Measurements from ENCODE around the gene CIAPIN1. TPM values are rescaled to one million over a fixed set of nuclear protein-coding genes. Genes with fewer than 3 reads are reported as not detected.

The CIAPIN1 gene
- total RNA-seq, 1 experiment from 2014 or later = 98.3 TPM

- Mint-ChIP-seq H3K27me3 (ENCODE audit: insufficient read depth, unreplicated experiment) (no peaks in the 10 kb centered on the region), H3K27ac (ENCODE audit: unreplicated experiment) (no peak overlapping the region), H3K4me1 (ENCODE audit: low read depth, unreplicated experiment) (no peaks in the 10 kb centered on the region), H3K9me3 (ENCODE audit: unreplicated experiment) (no peaks in the 10 kb centered on the region), H3K4me3 (ENCODE audit: unreplicated experiment) (no peak overlapping the region), H3K36me3 (ENCODE audit: insufficient read depth, unreplicated experiment) (no peaks in the 10 kb centered on the region)
- no peaks in the 10 kb centered on the region for H3K36me3 ChIP-seq (ENCODE audit: control insufficient read depth, insufficient read depth, low read length)
- peaks cover 7% of the 10 kb centered on the region; the same call in 1 of the 2 replicates for H3K9me3 ChIP-seq
- no TSS peak for BruUV-seq (replicated peaks)
- DNase-seq = no peak
- CTCF ChIA-PET = no interaction called here
- no peak overlapping the region for H3K4me3 ChIP-seq (ENCODE audit: low read depth, low read length)
- POLR2A ChIA-PET = no interaction called here
- no peaks in the 10 kb centered on the region for H3K4me1 ChIP-seq
- TF ChIP-seq CTCF (IDR thresholded peaks at IDR 0.05; ENCODE audit: insufficient read depth in 1 of 2, low read depth in 1 of 2, low read length in 1 of 2, severe bottlenecking in 1 of 2, unreplicated experiment in 1 of 2) = no peak
- intact Hi-C loops (cut with micrococcal nuclease; ENCODE audit: unreplicated experiment) = no loop called here
- H3K27me3 ChIP-seq (replicated peaks; ENCODE audit: control insufficient read depth, insufficient read depth, low read length) = no peaks in the 10 kb centered on the region
These were observed 50.4 kb downstream of the CIAPIN1 start for GRCh38 chr16:57396786-57397185.

- no peaks in the 10 kb centered on the region for H3K4me1 ChIP-seq
- Mint-ChIP-seq H3K9me3 (ENCODE audit: unreplicated experiment) (no peaks in the 10 kb centered on the region), H3K4me1 (ENCODE audit: low read depth, unreplicated experiment) (no peaks in the 10 kb centered on the region), H3K4me3 (ENCODE audit: unreplicated experiment) (no peak overlapping the region), H3K36me3 (ENCODE audit: insufficient read depth, unreplicated experiment) (no peaks in the 10 kb centered on the region), H3K27me3 (ENCODE audit: insufficient read depth, unreplicated experiment) (no peaks in the 10 kb centered on the region), H3K27ac (ENCODE audit: unreplicated experiment) (no peak overlapping the region)
- TF ChIP-seq CTCF (IDR thresholded peaks at IDR 0.05; ENCODE audit: insufficient read depth in 1 of 2, low read depth in 1 of 2, low read length in 1 of 2, severe bottlenecking in 1 of 2, unreplicated experiment in 1 of 2) = no peak
- H3K9me3 ChIP-seq = peaks cover 7% of the 10 kb centered on the region; the same call in 1 of the 2 replicates
- H3K36me3 ChIP-seq (ENCODE audit: control insufficient read depth, insufficient read depth, low read length) = no peaks in the 10 kb centered on the region
- BruUV-seq (replicated peaks) = no TSS peak
- DNase-seq = no peak
- H3K27me3 ChIP-seq (replicated peaks; ENCODE audit: control insufficient read depth, insufficient read depth, low read length) = no peaks in the 10 kb centered on the region
- intact Hi-C loops (cut with micrococcal nuclease; ENCODE audit: unreplicated experiment) = no loop called here
- CTCF ChIA-PET = no interaction called here
- POLR2A ChIA-PET = no interaction called here
- H3K4me3 ChIP-seq (ENCODE audit: low read depth, low read length) = no peak overlapping the region
These were observed 52.2 kb downstream of the CIAPIN1 start for GRCh38 chr16:57395026-57395425.

GRCh38 chr16:57394444-57394843, 52.7 kb downstream of the CIAPIN1 start:
- Mint-ChIP-seq H3K27me3 (ENCODE audit: insufficient read depth, unreplicated experiment) (no peaks in the 10 kb centered on the region), H3K9me3 (ENCODE audit: unreplicated experiment) (no peaks in the 10 kb centered on the region), H3K4me1 (ENCODE audit: low read depth, unreplicated experiment) (peaks cover under 1% of the 10 kb centered on the region), H3K36me3 (ENCODE audit: insufficient read depth, unreplicated experiment) (no peaks in the 10 kb centered on the region), H3K4me3 (ENCODE audit: unreplicated experiment) (no peak overlapping the region), H3K27ac (ENCODE audit: unreplicated experiment) (no peak overlapping the region)
- H3K36me3 ChIP-seq (ENCODE audit: control insufficient read depth, insufficient read depth, low read length) = no peaks in the 10 kb centered on the region
- ChIA-PET CTCF (no interaction called here), POLR2A (no interaction called here)
- BruUV-seq (replicated peaks) = no TSS peak
- no peaks in the 10 kb centered on the region for H3K4me1 ChIP-seq
- no peak overlapping the region for H3K4me3 ChIP-seq (ENCODE audit: low read depth, low read length)
- no peak for TF ChIP-seq CTCF (IDR thresholded peaks at IDR 0.05; ENCODE audit: insufficient read depth in 1 of 2, low read depth in 1 of 2, low read length in 1 of 2, severe bottlenecking in 1 of 2, unreplicated experiment in 1 of 2)
- no peak for DNase-seq
- H3K9me3 ChIP-seq = peaks cover 7% of the 10 kb centered on the region; the same call in 1 of the 2 replicates
- no peaks in the 10 kb centered on the region for H3K27me3 ChIP-seq (replicated peaks; ENCODE audit: control insufficient read depth, insufficient read depth, low read length)
- intact Hi-C loops (cut with micrococcal nuclease; ENCODE audit: unreplicated experiment) = no loop called here
